KMS-11 (cell line): Measurements from ENCODE around the gene TTC19.

Experiments used
- H2AFZ ChIP-seq: fragments of 200-600 bp; sonication (generic); 2 replicates; pipeline ENCODE4 v1.6.1; 2016; ENCODE audit warnings: antibody characterized with exemption, mixed run types, low read depth
- H3K27ac ChIP-seq: fragments of 200-600 bp; sonication (generic); 2 replicates; pipeline ENCODE4 v1.6.1; 2016; ENCODE audit warnings: mild to moderate bottlenecking, mixed run types
- H3K27me3 ChIP-seq: fragments of 200-600 bp; sonication (generic); 2 replicates; pipeline ENCODE4 v1.6.1; 2017; ENCODE audit warnings: mild to moderate bottlenecking, low read depth, mixed run types, moderate library complexity; ENCODE audit not compliant: insufficient read depth
- H3K36me3 ChIP-seq: fragments of 200-600 bp; sonication (generic); 2 replicates; pipeline ENCODE4 v1.6.1; 2017; ENCODE audit warnings: mild to moderate bottlenecking, mixed run types; ENCODE audit not compliant: insufficient read depth
- H3K4me1 ChIP-seq: fragments of 200-600 bp; sonication (generic); 2 replicates; pipeline ENCODE4 v1.6.1; 2016; ENCODE audit warnings: mild to moderate bottlenecking, low read depth, mixed run types; ENCODE audit not compliant: poor library complexity, severe bottlenecking
- H3K4me2 ChIP-seq: fragments of 200-600 bp; sonication (generic); 2 replicates; pipeline ENCODE4 v1.7.0; 2016; ENCODE audit warnings: mild to moderate bottlenecking, mixed run types
- H3K4me3 ChIP-seq: fragments of 200-600 bp; sonication (generic); IDR thresholded peaks from 2 replicates; pipeline ENCODE4 v1.6.1; 2017; ENCODE audit warnings: low read depth, low read length, mixed read lengths; ENCODE audit not compliant: insufficient read depth
- H3K79me2 ChIP-seq: fragments of 200-600 bp; sonication (generic); 2 replicates; pipeline ENCODE4 v1.6.1; 2016; ENCODE audit warnings: low read depth, mixed run types; ENCODE audit not compliant: insufficient read depth
- H3K9ac ChIP-seq: fragments of 200-600 bp; sonication (generic); 2 replicates; pipeline ENCODE4 v1.6.1; 2016; ENCODE audit warnings: mild to moderate bottlenecking, mixed run types
- H4K20me1 ChIP-seq: fragments of 200-600 bp; sonication (generic); 2 replicates; pipeline ENCODE4 v1.6.1; 2016; ENCODE audit warnings: mild to moderate bottlenecking, mixed run types; ENCODE audit not compliant: insufficient read depth
- TF ChIP-seq, protein P1 (sequence below): fragments of 200-600 bp; sonication (generic); conservative IDR thresholded peaks from 2 replicates; pipeline ENCODE4 v1.6.1; 2017; ENCODE audit warnings: low read depth, mild to moderate bottlenecking, antibody characterized with exemption, low read length, moderate library complexity, mixed read lengths

The TTC19 gene

GRCh38 chr17:15966879-15967248 lies 32.8 kb upstream of the TTC19 start:
- H3K79me2 ChIP-seq, result no peaks in the 10 kb centered on the region

GRCh38 chr17:15967706-15968399 lies 31.8 kb upstream of the TTC19 start:
- H3K4me3 ChIP-seq, result no peak overlapping the region
- TF ChIP-seq, protein P1, sequence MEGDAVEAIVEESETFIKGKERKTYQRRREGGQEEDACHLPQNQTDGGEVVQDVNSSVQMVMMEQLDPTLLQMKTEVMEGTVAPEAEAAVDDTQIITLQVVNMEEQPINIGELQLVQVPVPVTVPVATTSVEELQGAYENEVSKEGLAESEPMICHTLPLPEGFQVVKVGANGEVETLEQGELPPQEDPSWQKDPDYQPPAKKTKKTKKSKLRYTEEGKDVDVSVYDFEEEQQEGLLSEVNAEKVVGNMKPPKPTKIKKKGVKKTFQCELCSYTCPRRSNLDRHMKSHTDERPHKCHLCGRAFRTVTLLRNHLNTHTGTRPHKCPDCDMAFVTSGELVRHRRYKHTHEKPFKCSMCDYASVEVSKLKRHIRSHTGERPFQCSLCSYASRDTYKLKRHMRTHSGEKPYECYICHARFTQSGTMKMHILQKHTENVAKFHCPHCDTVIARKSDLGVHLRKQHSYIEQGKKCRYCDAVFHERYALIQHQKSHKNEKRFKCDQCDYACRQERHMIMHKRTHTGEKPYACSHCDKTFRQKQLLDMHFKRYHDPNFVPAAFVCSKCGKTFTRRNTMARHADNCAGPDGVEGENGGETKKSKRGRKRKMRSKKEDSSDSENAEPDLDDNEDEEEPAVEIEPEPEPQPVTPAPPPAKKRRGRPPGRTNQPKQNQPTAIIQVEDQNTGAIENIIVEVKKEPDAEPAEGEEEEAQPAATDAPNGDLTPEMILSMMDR, result no peak
- H3K4me1 ChIP-seq, result peaks cover 5% of the 10 kb centered on the region
- H2AFZ ChIP-seq, result no peak overlapping the region
- H3K36me3 ChIP-seq, result no peaks in the 10 kb centered on the region
- no peaks in the 10 kb centered on the region for H3K27me3 ChIP-seq
- H3K9ac ChIP-seq, result no peak overlapping the region
- no peak overlapping the region for H3K27ac ChIP-seq
- no peaks in the 10 kb centered on the region for H3K79me2 ChIP-seq
- H3K4me2 ChIP-seq, result no peak overlapping the region
- H4K20me1 ChIP-seq, result no peaks in the 10 kb centered on the region

More at GRCh38 chr17:15966879-15967248, 32.8 kb upstream of the TTC19 start:
- Histone ChIP-seq H3K27ac (no peak overlapping the region), H3K4me2 (no peak overlapping the region), H3K36me3 (no peaks in the 10 kb centered on the region), H3K9ac (no peak overlapping the region), H3K4me1 (no peaks in the 10 kb centered on the region), H4K20me1 (no peaks in the 10 kb centered on the region), H2AFZ (no peak overlapping the region), H3K27me3 (no peaks in the 10 kb centered on the region), H3K4me3 (no peak overlapping the region)
- TF ChIP-seq, protein P1, result no peak

DNA sequence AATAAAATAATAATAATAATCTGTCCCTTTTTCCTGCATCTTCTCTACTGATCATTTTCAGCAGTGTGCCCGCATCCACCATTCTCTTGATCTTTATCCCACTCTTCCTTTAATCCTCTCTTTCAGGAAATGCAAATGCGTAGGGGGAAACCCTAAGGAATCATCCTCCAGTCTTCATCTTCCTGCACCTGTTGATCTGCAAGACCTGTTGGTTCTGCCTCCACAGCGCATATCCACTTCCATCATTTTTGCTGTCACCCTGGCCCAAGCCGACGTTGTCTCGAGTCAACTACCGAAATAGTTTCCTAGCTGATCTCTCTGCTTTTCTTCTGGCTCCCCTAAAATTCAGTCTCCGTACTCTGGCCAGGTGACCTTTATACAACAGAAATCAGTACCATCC lies 30.2 kb upstream of the TTC19 start:
- H3K9ac ChIP-seq, result no peak overlapping the region
- no peak overlapping the region for H2AFZ ChIP-seq
- TF ChIP-seq, protein P1, result no peak
- peaks cover 14% of the 10 kb centered on the region for H3K4me1 ChIP-seq
- no peak overlapping the region for H3K4me2 ChIP-seq
- no peaks in the 10 kb centered on the region for H3K36me3 ChIP-seq
- no peaks in the 10 kb centered on the region for H4K20me1 ChIP-seq
- H3K27me3 ChIP-seq, result no peaks in the 10 kb centered on the region
- H3K4me3 ChIP-seq, result no peak overlapping the region
- no peaks in the 10 kb centered on the region for H3K79me2 ChIP-seq
- no peak overlapping the region for H3K27ac ChIP-seq

GRCh38 chr17:15970500-15970899 lies 29.1 kb upstream of the TTC19 start:
- H3K4me2 ChIP-seq, result no peak overlapping the region
- H3K36me3 ChIP-seq, result no peaks in the 10 kb centered on the region
- no peaks in the 10 kb centered on the region for H3K79me2 ChIP-seq
- H2AFZ ChIP-seq, result no peak overlapping the region
- H3K9ac ChIP-seq, result no peak overlapping the region
- peaks cover 14% of the 10 kb centered on the region for H3K4me1 ChIP-seq
- TF ChIP-seq, protein P1, result no peak
- no peaks in the 10 kb centered on the region for H3K27me3 ChIP-seq
- no peak overlapping the region for H3K4me3 ChIP-seq
- H3K27ac ChIP-seq, result no peak overlapping the region
- no peaks in the 10 kb centered on the region for H4K20me1 ChIP-seq
